Ishikawa (cell line): ENCODE results near the gene ARSK.

ENCODE experiments used
- CEBPB ChIP-seq: IDR thresholded peaks from 2 replicates; pipeline ENCODE4 v1.6.1; 2012
- CREB1 ChIP-seq: IDR thresholded peaks from 2 replicates; pipeline ENCODE4 v1.6.1; 2012; ENCODE audit warnings: low read depth
- EGR1 ChIP-seq: IDR thresholded peaks from 2 replicates; pipeline ENCODE4 v1.6.1; 2012
- EP300 ChIP-seq: IDR thresholded peaks from 2 replicates; pipeline ENCODE4 v1.6.1; 2012; ENCODE audit warnings: borderline replicate concordance
- FOXM1 ChIP-seq: IDR thresholded peaks from 2 replicates; pipeline ENCODE4 v1.6.1; 2012; ENCODE audit warnings: low read depth, borderline replicate concordance
- MAX ChIP-seq: IDR thresholded peaks from 2 replicates; pipeline ENCODE4 v1.6.1; 2012
- NFIC ChIP-seq: IDR thresholded peaks from 2 replicates; pipeline ENCODE4 v1.6.1; 2012
- RAD21 ChIP-seq: IDR thresholded peaks from 2 replicates; pipeline ENCODE4 v1.6.1; 2012; ENCODE audit warnings: low read depth
- TAF1 ChIP-seq: IDR thresholded peaks from 2 replicates; pipeline ENCODE4 v1.6.1; 2012; ENCODE audit warnings: low read depth, mild to moderate bottlenecking
- TCF12 ChIP-seq: IDR thresholded peaks from 2 replicates; pipeline ENCODE4 v1.6.1; 2012; ENCODE audit warnings: low read depth
- TEAD4 ChIP-seq: IDR thresholded peaks from 2 replicates; pipeline ENCODE4 v1.6.1; 2012
- USF1 ChIP-seq: IDR thresholded peaks from 2 replicates; pipeline ENCODE4 v1.6.1; 2012
- YY1 ChIP-seq: IDR thresholded peaks from 2 replicates; pipeline ENCODE4 v1.6.1; 2012; ENCODE audit warnings: low read depth
- ZBTB7A ChIP-seq: IDR thresholded peaks from 2 replicates; pipeline ENCODE4 v1.6.1; 2012; ENCODE audit warnings: low read depth
- TF ChIP-seq, protein P1 (sequence below): IDR thresholded peaks from 2 replicates; pipeline ENCODE4 v1.6.1; 2012; ENCODE audit warnings: low read depth, mild to moderate bottlenecking

ARSK gene

DNA sequence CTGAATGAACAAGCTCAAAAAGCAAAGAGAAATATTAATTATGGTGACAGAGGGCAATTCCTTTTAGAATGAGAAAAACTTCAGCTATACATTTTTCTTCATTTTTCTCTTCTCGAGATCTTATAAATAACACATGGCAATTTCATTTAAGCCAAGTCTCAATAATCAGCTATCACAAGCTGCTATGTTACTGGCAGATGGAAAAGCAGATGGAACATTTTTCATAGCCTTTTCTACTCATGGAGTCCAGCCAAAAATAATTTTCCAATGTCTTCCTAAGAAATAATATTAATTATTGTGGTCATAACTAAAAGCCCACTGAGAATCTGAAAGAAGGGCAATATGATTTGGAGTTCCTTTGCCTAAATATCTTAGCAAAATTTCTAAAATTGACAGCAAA, 35.8 kb upstream of the ARSK start:
- TF ChIP-seq MAX (no peak), YY1 (no peak), TEAD4 (no peak), RAD21 (no peak), USF1 (no peak), ZBTB7A (no peak), FOXM1 (no peak), TAF1 (no peak), CREB1 (no peak), TCF12 (no peak), EGR1 (no peak)
- TF ChIP-seq, protein P1, sequence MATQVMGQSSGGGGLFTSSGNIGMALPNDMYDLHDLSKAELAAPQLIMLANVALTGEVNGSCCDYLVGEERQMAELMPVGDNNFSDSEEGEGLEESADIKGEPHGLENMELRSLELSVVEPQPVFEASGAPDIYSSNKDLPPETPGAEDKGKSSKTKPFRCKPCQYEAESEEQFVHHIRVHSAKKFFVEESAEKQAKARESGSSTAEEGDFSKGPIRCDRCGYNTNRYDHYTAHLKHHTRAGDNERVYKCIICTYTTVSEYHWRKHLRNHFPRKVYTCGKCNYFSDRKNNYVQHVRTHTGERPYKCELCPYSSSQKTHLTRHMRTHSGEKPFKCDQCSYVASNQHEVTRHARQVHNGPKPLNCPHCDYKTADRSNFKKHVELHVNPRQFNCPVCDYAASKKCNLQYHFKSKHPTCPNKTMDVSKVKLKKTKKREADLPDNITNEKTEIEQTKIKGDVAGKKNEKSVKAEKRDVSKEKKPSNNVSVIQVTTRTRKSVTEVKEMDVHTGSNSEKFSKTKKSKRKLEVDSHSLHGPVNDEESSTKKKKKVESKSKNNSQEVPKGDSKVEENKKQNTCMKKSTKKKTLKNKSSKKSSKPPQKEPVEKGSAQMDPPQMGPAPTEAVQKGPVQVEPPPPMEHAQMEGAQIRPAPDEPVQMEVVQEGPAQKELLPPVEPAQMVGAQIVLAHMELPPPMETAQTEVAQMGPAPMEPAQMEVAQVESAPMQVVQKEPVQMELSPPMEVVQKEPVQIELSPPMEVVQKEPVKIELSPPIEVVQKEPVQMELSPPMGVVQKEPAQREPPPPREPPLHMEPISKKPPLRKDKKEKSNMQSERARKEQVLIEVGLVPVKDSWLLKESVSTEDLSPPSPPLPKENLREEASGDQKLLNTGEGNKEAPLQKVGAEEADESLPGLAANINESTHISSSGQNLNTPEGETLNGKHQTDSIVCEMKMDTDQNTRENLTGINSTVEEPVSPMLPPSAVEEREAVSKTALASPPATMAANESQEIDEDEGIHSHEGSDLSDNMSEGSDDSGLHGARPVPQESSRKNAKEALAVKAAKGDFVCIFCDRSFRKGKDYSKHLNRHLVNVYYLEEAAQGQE = no peak

DNA sequence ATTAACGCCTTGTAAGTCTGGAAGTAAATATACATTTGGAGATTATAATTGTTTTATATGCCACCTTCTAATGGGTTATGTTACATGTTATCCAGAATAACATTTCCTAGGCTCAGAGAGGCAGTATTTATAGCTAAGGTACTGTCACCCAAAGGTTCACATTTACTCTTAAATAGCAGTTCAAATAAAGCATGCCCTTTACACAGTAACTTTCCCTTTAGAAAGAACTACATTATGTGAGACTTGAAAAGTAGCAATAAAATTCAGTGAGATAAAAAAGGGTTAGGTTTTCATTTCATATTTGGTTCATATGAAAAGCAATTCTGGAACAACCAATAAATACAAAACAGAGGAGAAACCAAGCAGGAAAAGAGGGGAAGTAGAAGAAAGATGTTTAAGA, 35.2 kb upstream of the ARSK start:
- TF ChIP-seq MAX = no peak

- TF ChIP-seq EP300 (no peak), TAF1 (no peak), YY1 (no peak), ZBTB7A (no peak), CREB1 (no peak), NFIC (no peak), EGR1 (no peak)
- TF ChIP-seq, protein P1 = no peak
These were observed 34.7 kb upstream of the ARSK start for GRCh38 chr5:95520206-95520605.

GRCh38 chr5:95524423-95524822, 30.5 kb upstream of the ARSK start:
- TF ChIP-seq TEAD4 = no peak
- TF ChIP-seq CREB1 = no peak
- no peak for TF ChIP-seq ZBTB7A
- TF ChIP-seq USF1 = no peak
- TF ChIP-seq EP300 = no peak
- TF ChIP-seq MAX = no peak
- TF ChIP-seq YY1 = no peak
- TF ChIP-seq, protein P1 = no peak
- no peak for TF ChIP-seq RAD21

- TF ChIP-seq, protein P1 = no peak
- TF ChIP-seq TAF1 (no peak), FOXM1 (no peak), USF1 (no peak), RAD21 (no peak), YY1 (no peak), CREB1 (no peak), TEAD4 (no peak), TCF12 (no peak), NFIC (no peak), MAX (no peak), CEBPB (no peak), EGR1 (no peak), EP300 (no peak), ZBTB7A (no peak)
These were observed 28.0 kb upstream of the ARSK start for GRCh38 chr5:95526871-95527270.
